Measurements from ENCODE around the gene CFAP410. TPM values are rescaled to one million over a fixed set of nuclear protein-coding genes. Genes with fewer than 3 reads are reported as not detected.

Gene CFAP410
- total RNA-seq, 1 experiment from 2014 or later = 19.3 TPM

GRCh38 chr21:44306936-44307704, 32.1 kb downstream of the CFAP410 start:
- Mint-ChIP-seq H3K27me3 (ENCODE audit: low read depth) (no peaks in the 10 kb centered on the region), H3K36me3 (peaks cover 12% of the 10 kb centered on the region), H3K4me3 (no peak overlapping the region), H3K9me3 (no peaks in the 10 kb centered on the region), H3K27ac (no peak overlapping the region; the same call in 1 of the 2 replicates), H3K4me1 (peaks cover 20% of the 10 kb centered on the region)
- TF ChIP-seq ESRRA (CRISPR knock-in tag; IDR thresholded peaks at IDR 0.05; ENCODE audit: borderline replicate concordance) (no peak), PRRX2 (CRISPR knock-in tag; IDR thresholded peaks at IDR 0.05) (no peak), CREM (CRISPR knock-in tag; IDR thresholded peaks at IDR 0.05) (no peak), ETV6 (CRISPR knock-in tag; IDR thresholded peaks at IDR 0.05) (no peak)
- ChIA-PET CTCF (interaction anchor here (1.7 kb wide), 1 partner anchor 10 kb away, joined by 6 read pairs; no protein-coding TSS in a partner anchor), POLR2A (no interaction called here)
- no peak for ATAC-seq
- no peak for DNase-seq (ENCODE audit: low spot score)

- ATAC-seq = no peak
- H3K4me1 Mint-ChIP-seq = peaks cover 30% of the 10 kb centered on the region
- H3K9me3 Mint-ChIP-seq = no peaks in the 10 kb centered on the region
- H3K36me3 Mint-ChIP-seq = 0 out of 2 replicates have a peak, but pooled peaks cover 2% of the 10 kb centered on the region
- ChIA-PET CTCF (interaction anchor here (1.4 kb wide), 1 partner anchor 29 kb away, joined by 3 read pairs; no protein-coding TSS in a partner anchor), POLR2A (no interaction called here)
- H3K4me3 Mint-ChIP-seq = no peak overlapping the region
- no peak for DNase-seq (ENCODE audit: low spot score)
- TF ChIP-seq CREB1 (CRISPR knock-in tag; IDR thresholded peaks at IDR 0.05) = no peak
- TF ChIP-seq ETV6 (CRISPR knock-in tag; IDR thresholded peaks at IDR 0.05) = no peak
- TF ChIP-seq ZNF281 (CRISPR knock-in tag; IDR thresholded peaks at IDR 0.05) = no peak
- TF ChIP-seq TEAD4 (CRISPR knock-in tag; IDR thresholded peaks at IDR 0.05) = no peak
- no peak for TF ChIP-seq CREM (CRISPR knock-in tag; IDR thresholded peaks at IDR 0.05)
- no peak for TF ChIP-seq ELF4 (CRISPR knock-in tag; IDR thresholded peaks at IDR 0.05; ENCODE audit: low read depth)
- TF ChIP-seq, protein P1, sequence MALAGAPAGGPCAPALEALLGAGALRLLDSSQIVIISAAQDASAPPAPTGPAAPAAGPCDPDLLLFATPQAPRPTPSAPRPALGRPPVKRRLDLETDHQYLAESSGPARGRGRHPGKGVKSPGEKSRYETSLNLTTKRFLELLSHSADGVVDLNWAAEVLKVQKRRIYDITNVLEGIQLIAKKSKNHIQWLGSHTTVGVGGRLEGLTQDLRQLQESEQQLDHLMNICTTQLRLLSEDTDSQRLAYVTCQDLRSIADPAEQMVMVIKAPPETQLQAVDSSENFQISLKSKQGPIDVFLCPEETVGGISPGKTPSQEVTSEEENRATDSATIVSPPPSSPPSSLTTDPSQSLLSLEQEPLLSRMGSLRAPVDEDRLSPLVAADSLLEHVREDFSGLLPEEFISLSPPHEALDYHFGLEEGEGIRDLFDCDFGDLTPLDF (CRISPR knock-in tag; IDR thresholded peaks at IDR 0.05) = no peak
- TF ChIP-seq ZNF317 (CRISPR knock-in tag; IDR thresholded peaks at IDR 0.05; ENCODE audit: borderline replicate concordance, low read depth) = no peak
- TF ChIP-seq AFF4 (CRISPR knock-in tag; IDR thresholded peaks at IDR 0.05; ENCODE audit: borderline replicate concordance) = no peak
- no peak for TF ChIP-seq RORB (CRISPR knock-in tag; IDR thresholded peaks at IDR 0.05)
- no peak for TF ChIP-seq GRHL2 (CRISPR knock-in tag; IDR thresholded peaks at IDR 0.05; ENCODE audit: insufficient replicate concordance, severe bottlenecking)
- TF ChIP-seq, protein P2, sequence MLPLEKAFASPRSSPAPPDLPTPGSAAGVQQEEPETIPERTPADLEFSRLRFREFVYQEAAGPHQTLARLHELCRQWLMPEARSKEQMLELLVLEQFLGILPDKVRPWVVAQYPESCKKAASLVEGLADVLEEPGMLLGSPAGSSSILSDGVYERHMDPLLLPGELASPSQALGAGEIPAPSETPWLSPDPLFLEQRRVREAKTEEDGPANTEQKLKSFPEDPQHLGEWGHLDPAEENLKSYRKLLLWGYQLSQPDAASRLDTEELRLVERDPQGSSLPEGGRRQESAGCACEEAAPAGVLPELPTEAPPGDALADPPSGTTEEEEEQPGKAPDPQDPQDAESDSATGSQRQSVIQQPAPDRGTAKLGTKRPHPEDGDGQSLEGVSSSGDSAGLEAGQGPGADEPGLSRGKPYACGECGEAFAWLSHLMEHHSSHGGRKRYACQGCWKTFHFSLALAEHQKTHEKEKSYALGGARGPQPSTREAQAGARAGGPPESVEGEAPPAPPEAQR (CRISPR knock-in tag; IDR thresholded peaks at IDR 0.05) = no peak
- TF ChIP-seq, protein P3, sequence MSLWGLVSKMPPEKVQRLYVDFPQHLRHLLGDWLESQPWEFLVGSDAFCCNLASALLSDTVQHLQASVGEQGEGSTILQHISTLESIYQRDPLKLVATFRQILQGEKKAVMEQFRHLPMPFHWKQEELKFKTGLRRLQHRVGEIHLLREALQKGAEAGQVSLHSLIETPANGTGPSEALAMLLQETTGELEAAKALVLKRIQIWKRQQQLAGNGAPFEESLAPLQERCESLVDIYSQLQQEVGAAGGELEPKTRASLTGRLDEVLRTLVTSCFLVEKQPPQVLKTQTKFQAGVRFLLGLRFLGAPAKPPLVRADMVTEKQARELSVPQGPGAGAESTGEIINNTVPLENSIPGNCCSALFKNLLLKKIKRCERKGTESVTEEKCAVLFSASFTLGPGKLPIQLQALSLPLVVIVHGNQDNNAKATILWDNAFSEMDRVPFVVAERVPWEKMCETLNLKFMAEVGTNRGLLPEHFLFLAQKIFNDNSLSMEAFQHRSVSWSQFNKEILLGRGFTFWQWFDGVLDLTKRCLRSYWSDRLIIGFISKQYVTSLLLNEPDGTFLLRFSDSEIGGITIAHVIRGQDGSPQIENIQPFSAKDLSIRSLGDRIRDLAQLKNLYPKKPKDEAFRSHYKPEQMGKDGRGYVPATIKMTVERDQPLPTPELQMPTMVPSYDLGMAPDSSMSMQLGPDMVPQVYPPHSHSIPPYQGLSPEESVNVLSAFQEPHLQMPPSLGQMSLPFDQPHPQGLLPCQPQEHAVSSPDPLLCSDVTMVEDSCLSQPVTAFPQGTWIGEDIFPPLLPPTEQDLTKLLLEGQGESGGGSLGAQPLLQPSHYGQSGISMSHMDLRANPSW (CRISPR knock-in tag; conservative IDR thresholded peaks at IDR 0.05; ENCODE audit: low read depth) = no peak
- TF ChIP-seq, protein P4, sequence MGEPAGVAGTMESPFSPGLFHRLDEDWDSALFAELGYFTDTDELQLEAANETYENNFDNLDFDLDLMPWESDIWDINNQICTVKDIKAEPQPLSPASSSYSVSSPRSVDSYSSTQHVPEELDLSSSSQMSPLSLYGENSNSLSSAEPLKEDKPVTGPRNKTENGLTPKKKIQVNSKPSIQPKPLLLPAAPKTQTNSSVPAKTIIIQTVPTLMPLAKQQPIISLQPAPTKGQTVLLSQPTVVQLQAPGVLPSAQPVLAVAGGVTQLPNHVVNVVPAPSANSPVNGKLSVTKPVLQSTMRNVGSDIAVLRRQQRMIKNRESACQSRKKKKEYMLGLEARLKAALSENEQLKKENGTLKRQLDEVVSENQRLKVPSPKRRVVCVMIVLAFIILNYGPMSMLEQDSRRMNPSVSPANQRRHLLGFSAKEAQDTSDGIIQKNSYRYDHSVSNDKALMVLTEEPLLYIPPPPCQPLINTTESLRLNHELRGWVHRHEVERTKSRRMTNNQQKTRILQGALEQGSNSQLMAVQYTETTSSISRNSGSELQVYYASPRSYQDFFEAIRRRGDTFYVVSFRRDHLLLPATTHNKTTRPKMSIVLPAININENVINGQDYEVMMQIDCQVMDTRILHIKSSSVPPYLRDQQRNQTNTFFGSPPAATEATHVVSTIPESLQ (CRISPR knock-in tag; IDR thresholded peaks at IDR 0.05) = no peak
- no peak for TF ChIP-seq ESRRA (CRISPR knock-in tag; IDR thresholded peaks at IDR 0.05; ENCODE audit: borderline replicate concordance)
- TF ChIP-seq PREB (CRISPR knock-in tag; IDR thresholded peaks at IDR 0.05; ENCODE audit: borderline replicate concordance) = no peak
- H3K27me3 Mint-ChIP-seq (ENCODE audit: low read depth) = no peaks in the 10 kb centered on the region
- H3K27ac Mint-ChIP-seq = no peak overlapping the region
Observed at GRCh38 chr21:44305691-44306090, 33.5 kb downstream of the CFAP410 start.
